HepG2 (cell line): ENCODE data around the gene MBLAC1. TPM values are rescaled to one million over a fixed set of nuclear protein-coding genes. Genes with fewer than 3 reads are reported as not detected.

Experiments used
- AGO2 ChIP-seq: fragments of 200-400 bp; formaldehyde crosslinking; optimal IDR thresholded peaks from 2 replicates; pipeline ENCODE3; 2017; ENCODE audit warnings: mild to moderate bottlenecking, low read depth, low read length, moderate library complexity
- CEBPG ChIP-seq: IDR thresholded peaks from 2 replicates; pipeline ENCODE4 v1.6.1; 2016
- EEA1 ChIP-seq: sonication (generic); formaldehyde crosslinking; IDR thresholded peaks from 2 replicates; pipeline ENCODE4 v1.5.1; 2020; ENCODE audit warnings: mild to moderate bottlenecking, missing genetic modification reagents, borderline replicate concordance
- FOXJ3 ChIP-seq: sonication (generic); formaldehyde crosslinking; IDR thresholded peaks from 2 replicates; pipeline ENCODE4 v1.4.0; 2020; ENCODE audit warnings: missing genetic modification reagents, mild to moderate bottlenecking, borderline replicate concordance
- HNRNPK ChIP-seq: fragments of 200-400 bp; formaldehyde crosslinking; IDR thresholded peaks from 2 replicates; pipeline ENCODE4 v1.6.1; 2018; ENCODE audit warnings: low read length, low read depth, moderate library complexity, mild to moderate bottlenecking; ENCODE audit not compliant: poor library complexity, severe bottlenecking
- KDM4B ChIP-seq: sonication (generic); formaldehyde crosslinking; IDR thresholded peaks from 2 replicates; pipeline ENCODE4 v1.4.0; 2020; ENCODE audit warnings: missing genetic modification reagents
- KDM6A ChIP-seq: IDR thresholded peaks from 2 replicates; pipeline ENCODE4 v1.6.1; 2016; ENCODE audit warnings: low read depth
- KLF9 ChIP-seq: IDR thresholded peaks from 2 replicates; pipeline ENCODE4 v1.6.1; 2016; ENCODE audit warnings: low read depth
- MXD1 ChIP-seq: sonication (generic); formaldehyde crosslinking; IDR thresholded peaks from 2 replicates; pipeline ENCODE4 v1.4.0; 2020; ENCODE audit warnings: mild to moderate bottlenecking, missing genetic modification reagents
- NCOA1 ChIP-seq: sonication (generic); formaldehyde crosslinking; IDR thresholded peaks from 2 replicates; pipeline ENCODE4 v1.9.0; 2021; ENCODE audit warnings: missing genetic modification reagents
- NCOA2 ChIP-seq: sonication (generic); formaldehyde crosslinking; IDR thresholded peaks from 2 replicates; pipeline ENCODE4 v1.8.0; 2022; ENCODE audit warnings: inconsistent platforms
- NR2C2 ChIP-seq: sonication (generic); formaldehyde crosslinking; IDR thresholded peaks from 2 replicates; pipeline ENCODE4 v1.4.0; 2020; ENCODE audit warnings: missing genetic modification reagents, mild to moderate bottlenecking, moderate library complexity, borderline replicate concordance
- NR2F6 ChIP-seq, 2 experiments: IDR thresholded peaks; 2 replicates each; pipeline ENCODE4 v1.6.1; 2016; ENCODE audit warnings: antibody characterized with exemption in 1 of 2, mild to moderate bottlenecking in 1 of 2
- PAWR ChIP-seq: sonication (generic); formaldehyde crosslinking; IDR thresholded peaks from 2 replicates; pipeline ENCODE4 v1.4.0; 2020; ENCODE audit warnings: missing genetic modification reagents, mild to moderate bottlenecking, borderline replicate concordance
- SOX5 ChIP-seq: IDR thresholded peaks from 2 replicates; pipeline ENCODE4 v1.6.1; 2016; ENCODE audit warnings: borderline replicate concordance
- SOX6 ChIP-seq, 2 experiments: fragments of 450-650 bp in 1 of 2; sonication (generic) in 1 of 2; formaldehyde crosslinking in 1 of 2; IDR thresholded peaks; 2 replicates each; pipeline versions ENCODE4 v1.4.0 to v1.6.1; 2017 to 2020; ENCODE audit warnings: antibody characterized with exemption in 1 of 2, mild to moderate bottlenecking in 1 of 2, missing genetic modification reagents in 1 of 2
- STAT5B ChIP-seq: sonication (generic); formaldehyde crosslinking; IDR thresholded peaks from 2 replicates; pipeline ENCODE4 v1.4.0; 2020; ENCODE audit warnings: missing genetic modification reagents
- TCF7L2 ChIP-seq: IDR thresholded peaks from 2 replicates; pipeline ENCODE4 v1.6.1; 2011; ENCODE audit warnings: mild to moderate bottlenecking, low read depth, low read length, moderate library complexity
- TEF ChIP-seq: sonication (generic); formaldehyde crosslinking; IDR thresholded peaks from 2 replicates; pipeline ENCODE4 v1.5.0; 2020; ENCODE audit warnings: missing genetic modification reagents
- THAP11 ChIP-seq: IDR thresholded peaks from 2 replicates; pipeline ENCODE4 v1.6.1; 2016; ENCODE audit warnings: missing biosample characterization, missing genetic modification reagents
- TRIM24 ChIP-seq: sonication (generic); formaldehyde crosslinking; IDR thresholded peaks from 2 replicates; pipeline ENCODE4 v1.8.0; 2022; ENCODE audit warnings: mild to moderate bottlenecking, missing genetic modification reagents
- ZHX1 ChIP-seq: sonication (generic); formaldehyde crosslinking; IDR thresholded peaks from 2 replicates; pipeline ENCODE4 v1.8.1; 2022; ENCODE audit warnings: low read depth, mild to moderate bottlenecking, missing genetic modification reagents
- ZNF687 ChIP-seq: sonication (generic); formaldehyde crosslinking; IDR thresholded peaks from 2 replicates; pipeline ENCODE4 v1.5.1; 2020; ENCODE audit warnings: mild to moderate bottlenecking, missing genetic modification reagents, moderate library complexity
- ZNF747 ChIP-seq: sonication (generic); formaldehyde crosslinking; IDR thresholded peaks from 2 replicates; pipeline ENCODE4 v1.8.1; 2023; ENCODE audit warnings: missing genetic modification reagents, mild to moderate bottlenecking, borderline replicate concordance
- polyA plus RNA-seq, 8 experiments: library from polyadenylated mRNA; depleted of rRNA in 3 of 8; stranded (reverse) in 7 of 8; unstranded in 1 of 8; fragments of >200 nt; fragmentation: Illumina TruSeq in 4 of 8; extraction: Trizol in 4 of 8; gene quantifications; 2 replicates each; pipeline versions ENCODE4 v1.2.1 to v1.2.3, GENCODE V29; 2011 to 2016; ENCODE audit warnings: low read depth in 4 of 8, missing spikeins in 1 of 8, mixed read lengths in 1 of 8; ENCODE audit not compliant: insufficient read depth in 1 of 8
- total RNA-seq, 5 experiments: library from RNA; depleted of rRNA; stranded (reverse); fragments of >200 nt; fragmentation: Illumina TruSeq; extraction: Trizol; gene quantifications; 2 replicates each; pipeline ENCODE4 v1.2.3, GENCODE V29; 2016; ENCODE audit warnings: low read depth in 1 of 5

Gene MBLAC1
- total and polyA plus RNA-seq, 2 of the 13 experiments (the other 11 are each of a cell fraction or from before 2014, with no cell fraction given) = 0.79 to 2.1 TPM

GRCh38 chr7:100079024-100079560 lies 47.7 kb upstream of the MBLAC1 start (continued):
- TF ChIP-seq ZNF687 (peak; percentile 39; the same call in 1 of the 2 replicates), EEA1 (CRISPR knock-in tag) (no peak), PAWR (CRISPR knock-in tag) (no peak), HNRNPK (no peak), AGO2 (no peak), SOX5 (peak; percentile 83), STAT5B (no peak), KDM4B (CRISPR knock-in tag) (peak; percentile 74; the same call in 1 of the 2 replicates), KDM6A (no peak), CEBPG (CRISPR knock-in tag) (peak; percentile 47), NR2C2 (CRISPR knock-in tag) (peak; percentile 86), KLF9 (CRISPR knock-in tag) (no peak), ZHX1 (CRISPR knock-in tag) (no peak), NR2F6 (IDR thresholded peaks at IDR 0.05) (peak; percentile 94), NR2F6 (CRISPR knock-in tag; IDR thresholded peaks at IDR 0.05) (peak; percentile 97), SOX6 (IDR thresholded peaks at IDR 0.05) (no peak), SOX6 (CRISPR knock-in tag; IDR thresholded peaks at IDR 0.05) (peak; percentile 84), TCF7L2 (no peak), THAP11 (CRISPR knock-in tag) (peak; percentile 36), NCOA2 (CRISPR knock-in tag) (peak; percentile 67), FOXJ3 (CRISPR knock-in tag) (no peak; the same call in 1 of the 2 replicates), NCOA1 (no peak), ZNF747 (no peak), MXD1 (CRISPR knock-in tag) (no peak), TRIM24 (CRISPR knock-in tag) (no peak; the same call in 1 of the 2 replicates), TEF (CRISPR knock-in tag) (no peak)
